T-helper 1 cell treated with Interleukin-12 subunit alpha and Interleukin-12 subunit beta and Interleukin-4 antibody, amounts not matched to agents 30 ng/mL and 1 ng/mL, for 36 hours (primary cell): ENCODE data around the gene NUBPL. TPM values are rescaled to one million over a fixed set of nuclear protein-coding genes. Genes with fewer than 3 reads are reported as not detected.

Experiments
- intact Hi-C: fragments of 100-400 bp; cut with micrococcal nuclease; formaldehyde crosslinking; loops from one replicate; pipeline ENCODE4 v1.15.1; 2024
- total RNA-seq: library from RNA; stranded (reverse); gene quantifications from 2 replicates; pipeline ENCODE4 v1.2.3, GENCODE V29; 2022

The NUBPL gene
- total RNA-seq, result 6.6 and 8.7 TPM in 2 replicates

GRCh38 chr14:31561155-31561846 is at the start of gene NUBPL:
TSS of gene NUBPL (plus strand) at chr14:31561404. CDS start at chr14:31561440, 36 bp downstream.
- intact Hi-C loops, result loop anchor here (1.0 to 5.0 kb wide), 11 partner anchors 104 to 939 kb away; partner anchors contain the start of genes ARHGAP5, DTD2, HEATR5A and RNU6-8

DNA sequence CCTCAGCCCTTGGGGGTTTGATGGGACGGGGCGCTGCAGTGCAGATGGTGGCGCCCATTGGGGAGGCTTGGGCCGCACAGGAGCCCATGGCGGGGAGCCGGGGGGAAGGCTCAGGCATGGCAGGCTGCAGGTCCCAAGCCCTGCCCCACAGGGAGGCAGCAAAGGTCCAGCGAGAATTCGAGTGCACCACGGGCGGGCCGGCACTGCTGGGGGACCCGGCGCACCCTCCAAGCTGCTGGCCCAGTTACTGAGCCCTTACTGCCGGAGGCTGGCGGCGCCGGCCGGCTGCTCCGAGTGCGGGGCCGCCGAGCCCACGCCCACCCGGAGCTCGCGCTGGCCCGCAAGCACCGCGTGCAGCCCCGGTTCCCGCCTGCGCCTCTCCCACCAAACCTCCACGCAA is 34.1 kb upstream of the NUBPL start:
- intact Hi-C loops, result no loop called here

GRCh38 chr14:31527546-31527945 is 33.7 kb upstream of the NUBPL start:
- intact Hi-C loops, result no loop called here

- intact Hi-C loops, result no loop called here
Measured at GRCh38 chr14:31529053-31529452, 32.2 kb upstream of the NUBPL start.

DNA sequence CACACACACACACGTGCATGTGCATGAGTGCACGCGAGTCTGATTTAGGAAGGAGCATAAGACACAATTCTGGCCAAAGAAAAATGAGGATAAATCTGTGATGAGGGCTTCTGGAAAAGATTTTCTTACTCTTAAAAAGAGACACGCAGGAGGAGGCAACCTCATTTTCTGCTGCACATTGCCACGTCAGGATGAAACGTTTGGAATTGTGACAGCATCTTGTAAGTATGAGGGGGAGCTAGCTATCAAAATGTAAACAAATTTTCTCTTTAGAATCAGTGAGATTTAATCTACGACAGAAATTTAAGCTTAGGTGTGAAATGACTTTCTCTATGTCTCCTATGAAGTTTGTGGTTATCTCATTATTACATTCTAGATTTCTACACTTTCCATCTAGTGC is 31.1 kb upstream of the NUBPL start:
- intact Hi-C loops, result no loop called here

GRCh38 chr14:31536201-31536960 is 24.8 kb upstream of the NUBPL start:
- intact Hi-C loops, result no loop called here

GRCh38 chr14:31541702-31542101 is 19.5 kb upstream of the NUBPL start:
- intact Hi-C loops, result no loop called here

DNA sequence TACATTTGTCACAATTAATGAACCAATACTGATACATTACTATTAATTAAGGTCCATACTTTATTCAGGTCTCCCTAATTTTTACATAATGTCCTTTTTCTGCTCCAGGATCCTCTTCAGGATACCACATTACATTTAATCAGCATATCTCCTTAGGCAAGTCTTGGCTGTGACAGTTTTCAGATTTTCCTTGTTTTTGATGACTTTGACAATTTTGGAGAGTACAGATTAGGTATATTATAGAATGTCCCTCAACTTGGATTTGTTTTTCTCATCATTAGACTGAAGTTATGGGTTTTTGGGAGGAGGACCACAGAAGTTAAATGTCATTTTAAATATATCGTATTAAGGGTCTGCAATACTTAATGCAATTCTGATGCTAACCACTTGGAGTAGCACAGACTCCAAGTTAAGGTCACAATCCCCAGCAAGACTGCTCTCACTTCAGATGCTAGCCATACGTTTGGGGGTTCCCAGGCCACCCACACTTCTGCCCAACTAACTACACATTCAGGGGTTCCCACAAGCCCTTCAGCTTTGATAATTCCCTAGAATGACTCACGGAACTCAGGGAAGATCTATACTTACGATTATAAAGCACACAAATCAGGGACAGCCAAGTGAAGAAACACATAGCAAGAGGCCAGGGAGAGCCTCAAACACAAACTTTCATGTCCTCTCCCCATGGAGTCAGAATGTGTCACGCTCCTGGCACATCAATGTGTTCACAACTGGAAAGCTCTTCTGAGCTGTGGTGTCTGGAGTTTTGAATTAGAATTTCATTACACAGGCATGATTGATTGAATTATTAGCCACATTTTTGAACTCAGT is 17.0 kb upstream of the NUBPL start:
- intact Hi-C loops, result no loop called here

DNA sequence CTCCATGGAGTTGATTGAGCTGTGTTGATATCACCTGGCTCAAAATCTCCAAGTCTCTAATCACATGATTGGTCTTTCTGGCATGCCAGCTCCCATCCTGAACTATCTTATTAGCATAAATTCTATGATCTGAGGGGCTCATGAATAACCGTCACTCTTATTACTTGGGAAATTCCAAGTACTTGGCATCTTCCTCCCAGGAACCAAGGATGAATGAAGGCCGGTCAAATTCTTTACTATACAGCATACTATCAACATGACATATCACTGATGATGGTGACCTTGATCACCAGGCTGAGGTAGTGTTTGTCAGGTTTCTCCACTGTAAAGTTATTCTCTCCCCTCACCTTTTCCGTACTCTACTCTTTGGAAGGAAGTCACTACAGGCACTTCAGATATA is 16.4 kb upstream of the NUBPL start:
- intact Hi-C loops, result no loop called here

DNA sequence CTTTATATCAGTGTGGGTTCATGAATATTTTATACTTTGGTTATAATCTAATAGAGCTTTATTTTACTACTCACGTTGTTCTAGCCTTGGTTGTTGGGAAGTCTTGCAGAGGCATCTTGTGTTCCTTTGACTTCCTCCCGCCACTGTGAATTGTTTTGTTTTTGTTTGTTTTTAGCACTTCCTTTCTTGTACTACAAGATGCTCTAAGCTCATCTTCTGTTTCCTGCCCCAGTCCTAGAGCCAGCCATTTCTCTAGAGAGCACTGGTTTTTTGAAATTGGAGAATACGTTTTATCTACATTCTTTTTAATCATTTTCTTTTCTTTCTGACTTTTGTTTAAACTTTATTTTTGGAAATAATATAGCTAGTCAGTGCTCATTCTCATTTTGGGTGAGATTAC is 15.9 kb upstream of the NUBPL start:
- intact Hi-C loops, result no loop called here

DNA sequence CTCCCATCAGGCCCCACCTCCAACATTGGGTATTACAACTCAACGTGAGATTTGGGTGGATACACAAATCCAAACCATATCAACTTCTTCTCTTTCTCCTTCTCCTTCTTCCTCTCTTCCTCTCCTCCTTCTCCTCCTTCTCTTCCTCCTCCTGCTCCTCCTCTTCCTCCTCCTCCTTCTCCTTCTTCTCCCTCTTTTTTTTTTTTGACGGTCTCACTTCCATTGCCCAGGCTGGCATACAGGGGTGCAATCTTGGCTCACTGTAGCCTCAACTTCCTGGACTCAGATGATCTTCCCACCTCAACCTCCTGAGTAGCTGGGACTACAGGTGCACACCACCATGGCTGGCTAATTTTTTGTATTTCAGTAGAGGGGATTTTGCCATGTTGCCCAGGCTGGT is 11.4 kb upstream of the NUBPL start:
- intact Hi-C loops, result no loop called here

GRCh38 chr14:31550589-31550988 is 10.6 kb upstream of the NUBPL start:
- intact Hi-C loops, result no loop called here

GRCh38 chr14:31556191-31556590 is 5.0 kb upstream of the NUBPL start:
- intact Hi-C loops, result no loop called here

- intact Hi-C loops, result loop anchor here (2.0 to 5.0 kb wide), 3 partner anchors 183 to 699 kb away; no protein-coding TSS in a partner anchor
Measured at GRCh38 chr14:31559939-31560338, 1.3 kb upstream of the NUBPL start.

- intact Hi-C loops, result loop anchor here (1.0 to 5.0 kb wide), 11 partner anchors 103 to 938 kb away; partner anchors contain the start of genes ARHGAP5, DTD2, HEATR5A and RNU6-8
Measured at GRCh38 chr14:31560759-31561154, 447 bp upstream of the NUBPL start.

GRCh38 chr14:31564194-31564593 is 3.0 kb downstream of the NUBPL start:
- intact Hi-C loops, result loop anchor here (5.0 kb wide), 2 partner anchors 187 to 363 kb away; no protein-coding TSS in a partner anchor

- intact Hi-C loops, result no loop called here
Measured at GRCh38 chr14:31566456-31566855, 5.3 kb downstream of the NUBPL start.

GRCh38 chr14:31567655-31568054 is 6.5 kb downstream of the NUBPL start:
- intact Hi-C loops, result no loop called here

DNA sequence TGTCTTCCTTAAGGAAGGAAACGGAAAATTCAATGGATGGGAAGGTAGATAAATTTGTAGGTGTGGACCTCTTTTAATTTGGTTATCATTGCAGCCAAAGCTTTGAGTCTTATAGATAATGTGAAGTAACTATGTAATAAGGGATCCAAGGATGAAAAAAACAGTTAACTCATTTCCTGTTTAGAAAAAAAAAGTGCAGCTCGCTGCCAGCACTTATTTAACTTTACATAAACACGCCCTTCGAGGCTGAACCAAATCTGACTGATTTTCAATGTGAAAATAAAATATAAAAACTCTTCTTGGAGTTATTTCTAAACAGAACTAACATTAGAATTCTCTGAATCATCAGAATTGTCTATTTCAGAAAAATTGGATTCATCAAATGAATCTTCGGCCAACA is 7.0 kb downstream of the NUBPL start:
- intact Hi-C loops, result no loop called here

GRCh38 chr14:31568671-31569070 is 7.5 kb downstream of the NUBPL start:
- intact Hi-C loops, result no loop called here

DNA sequence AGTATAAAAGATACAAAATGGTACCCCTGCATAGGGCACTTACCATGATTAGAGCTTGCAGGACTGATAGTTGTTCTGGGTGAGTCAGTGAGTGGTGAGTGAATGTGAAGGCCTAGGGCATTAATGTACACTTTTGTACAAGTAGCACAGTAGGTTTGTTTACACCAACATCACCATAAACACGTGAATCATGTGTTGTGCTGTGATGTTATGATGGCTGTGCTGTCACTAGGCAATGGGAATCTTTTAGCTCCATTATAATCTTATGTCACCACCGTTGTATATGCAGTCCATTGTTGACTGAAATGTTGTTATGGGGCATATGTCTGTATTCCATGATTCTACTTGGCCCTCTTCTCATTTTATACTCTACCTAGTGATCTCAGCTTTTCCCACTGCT is 11.8 kb downstream of the NUBPL start:
- intact Hi-C loops, result no loop called here

DNA sequence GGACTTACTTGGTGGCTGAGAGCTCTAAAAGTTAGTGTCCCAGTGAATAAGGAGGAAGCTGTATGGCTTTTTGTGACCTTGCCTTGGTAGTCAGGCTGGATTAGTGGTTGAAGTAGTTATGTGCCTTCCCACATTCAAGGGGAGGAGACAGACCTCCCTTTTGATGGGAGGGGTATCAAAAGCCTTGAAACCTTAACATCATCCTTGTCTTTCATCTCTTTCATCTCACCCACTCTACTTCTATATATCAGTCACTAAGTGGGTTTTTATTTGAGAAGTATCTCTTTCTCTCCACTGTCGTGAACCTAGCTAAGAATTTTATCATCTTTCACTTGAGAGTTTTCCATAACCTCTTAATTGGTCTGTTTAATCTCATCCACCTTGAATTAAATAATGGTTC is 15.7 kb downstream of the NUBPL start:
- intact Hi-C loops, result no loop called here
